ENCODE results near the gene WNT16.
"Not testable (repeated sequence)": the region's sequence is repeated elsewhere in the genome, so short reads cannot be mapped to it uniquely, and the experiment has no call there.

WNT16 gene

DNA sequence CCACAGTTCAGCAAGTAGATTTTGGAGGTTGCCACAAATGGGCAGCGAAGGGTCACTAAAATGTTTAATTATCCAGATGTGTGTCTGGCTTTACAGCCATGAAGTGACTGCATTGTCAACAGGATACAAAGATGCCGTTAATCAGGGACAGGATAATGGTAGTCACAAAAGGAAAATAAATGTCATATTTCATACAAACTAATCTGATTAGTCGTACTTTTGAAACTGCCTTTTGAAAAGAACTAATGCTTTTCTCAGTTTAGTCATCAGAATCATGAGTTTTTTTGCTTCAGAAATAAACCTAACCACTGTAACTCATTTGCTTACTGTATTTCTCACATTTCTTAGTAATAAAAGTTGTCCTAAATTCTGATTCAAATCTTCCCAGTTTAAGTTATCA is 22.2 kb upstream of the WNT16 start:
- no peak for DNase-seq (ENCODE audit: low read depth in 2 of 2)

DNA sequence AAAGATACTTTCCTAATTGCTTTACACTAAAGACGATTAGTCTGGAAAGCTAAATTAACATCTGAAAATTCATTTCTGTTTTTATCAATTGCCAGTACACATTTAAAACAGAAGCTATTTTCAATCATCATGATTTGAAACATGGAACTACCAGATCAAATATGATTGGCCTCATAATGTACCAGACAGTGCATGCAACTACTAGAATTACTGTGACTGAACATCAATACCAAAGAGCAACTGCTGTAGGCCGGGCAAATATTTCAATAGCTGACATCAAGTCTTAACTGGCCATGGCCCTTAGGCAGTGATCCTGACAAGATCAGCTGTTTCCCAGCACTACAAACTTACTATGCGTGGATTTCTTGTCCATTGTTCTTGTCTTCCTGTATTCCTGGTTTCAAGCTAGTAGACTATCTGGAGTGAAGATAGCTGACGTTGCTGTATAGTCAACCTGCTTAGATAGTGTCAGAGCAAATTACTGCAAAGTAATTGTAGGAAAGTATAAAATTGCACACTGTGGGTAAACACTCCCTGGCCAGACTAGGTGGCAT is 21.7 kb upstream of the WNT16 start:
- no peak for DNase-seq (ENCODE audit: low read depth in 2 of 2)

DNA sequence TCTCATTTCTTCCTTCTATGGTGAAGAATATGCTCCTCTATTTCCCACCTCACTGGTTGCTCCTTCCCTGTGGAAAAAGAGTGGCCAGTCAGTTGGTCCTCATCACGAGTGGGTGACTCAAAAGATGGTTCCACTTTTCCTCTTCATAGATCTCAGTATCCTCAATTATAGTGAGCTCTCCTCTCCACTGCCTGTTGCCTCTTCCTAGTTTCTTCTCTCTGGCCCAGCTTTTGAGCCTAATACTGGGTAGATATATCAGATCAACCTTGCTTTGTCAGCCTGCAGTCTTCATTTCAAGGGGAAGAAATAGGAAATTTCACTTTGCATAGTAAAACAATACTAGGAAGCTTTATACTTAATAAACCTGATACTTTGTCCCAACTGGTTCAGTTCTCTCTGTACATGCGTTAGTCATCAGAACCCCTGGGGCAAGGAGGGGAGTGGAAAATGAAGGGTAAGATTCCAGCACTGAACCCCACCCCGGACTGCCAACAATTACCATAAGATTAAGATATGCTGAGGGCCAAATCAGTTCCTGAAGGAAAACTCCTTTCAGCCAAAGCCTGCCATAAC is 15.5 kb upstream of the WNT16 start:
- DNase-seq (ENCODE audit: low read depth in 2 of 2) = no peak

DNA sequence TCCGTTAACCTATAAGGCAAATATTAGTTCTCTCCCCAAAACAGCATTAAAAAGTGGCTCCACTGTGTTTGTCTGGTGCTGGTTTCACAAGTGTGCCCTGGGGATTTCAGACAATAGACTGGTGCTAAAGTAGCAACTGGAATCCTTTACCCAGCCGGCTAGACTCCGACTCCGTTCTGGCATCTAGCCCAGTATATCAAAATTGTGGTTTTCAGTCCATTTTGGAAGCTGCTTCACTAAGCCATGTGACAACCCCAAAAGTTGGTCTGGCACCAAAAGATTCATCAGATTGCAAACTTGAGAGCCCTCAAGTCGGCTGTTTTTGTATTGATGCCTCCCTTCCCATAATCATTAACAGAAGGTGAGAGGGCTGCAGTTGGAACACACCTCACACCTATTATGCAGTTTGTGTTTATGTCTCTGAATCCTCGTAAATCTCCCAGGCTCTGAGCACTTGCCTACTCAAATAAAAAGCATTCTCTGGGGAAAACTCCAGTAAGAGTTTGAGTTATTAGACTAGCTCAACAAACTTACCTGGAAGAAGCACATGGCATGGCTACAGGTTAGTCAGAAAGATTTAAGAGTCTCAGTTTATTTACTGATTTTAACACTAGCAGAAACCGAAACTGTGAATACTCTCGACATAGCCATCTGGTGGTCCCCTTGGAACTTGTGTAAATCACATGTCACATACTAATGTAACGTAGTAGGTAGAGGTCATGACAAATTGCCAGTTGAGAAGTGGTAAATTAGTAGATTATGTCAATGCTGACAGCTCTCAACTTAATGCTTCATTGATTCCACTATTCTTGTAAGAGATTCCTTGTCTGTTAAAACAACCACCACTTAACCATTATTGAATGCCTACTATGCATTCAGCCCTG is 14.8 kb upstream of the WNT16 start:
- no peak for DNase-seq (ENCODE audit: low read depth in 2 of 2)

DNA sequence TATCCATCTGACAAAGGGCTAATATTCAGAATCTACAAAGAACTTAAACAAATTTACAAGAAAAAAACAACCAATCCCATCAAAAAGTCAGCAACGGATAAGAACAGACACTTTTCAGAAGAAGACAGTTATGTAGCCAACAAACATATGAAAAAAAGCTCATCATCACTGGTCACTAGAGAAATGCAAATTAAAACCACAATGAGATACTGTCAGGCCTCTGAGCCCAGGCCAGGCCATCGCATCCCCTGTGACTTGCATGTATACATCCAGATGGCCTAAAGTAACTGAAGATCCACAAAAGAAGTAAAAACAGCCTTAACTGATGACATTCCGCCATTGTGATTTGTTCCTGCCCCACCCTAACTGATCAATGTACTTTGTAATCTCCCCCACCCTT is 13.6 kb upstream of the WNT16 start:
- DNase-seq (ENCODE audit: low read depth in 2 of 2) = not testable (repeated sequence)

DNA sequence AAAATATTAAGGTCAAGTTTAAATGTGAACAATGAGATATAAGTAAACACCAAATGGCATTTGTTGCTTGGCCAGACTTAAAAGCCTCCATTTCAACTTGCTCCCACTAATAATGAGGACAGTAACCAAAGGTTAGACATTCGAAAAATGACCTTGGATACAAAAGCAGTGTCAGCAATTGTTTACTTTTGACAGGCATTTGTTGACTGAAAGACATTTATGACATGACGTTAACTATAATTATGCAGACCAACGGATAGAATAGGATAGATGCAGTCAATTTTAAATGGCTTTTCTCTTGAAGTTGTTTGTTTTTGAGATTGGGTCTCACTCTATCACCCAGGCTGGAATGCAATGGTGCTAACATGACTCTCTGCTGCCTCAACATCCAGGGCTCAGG is 6.3 kb upstream of the WNT16 start:
- DNase-seq (ENCODE audit: low read depth in 2 of 2) = no peak

DNA sequence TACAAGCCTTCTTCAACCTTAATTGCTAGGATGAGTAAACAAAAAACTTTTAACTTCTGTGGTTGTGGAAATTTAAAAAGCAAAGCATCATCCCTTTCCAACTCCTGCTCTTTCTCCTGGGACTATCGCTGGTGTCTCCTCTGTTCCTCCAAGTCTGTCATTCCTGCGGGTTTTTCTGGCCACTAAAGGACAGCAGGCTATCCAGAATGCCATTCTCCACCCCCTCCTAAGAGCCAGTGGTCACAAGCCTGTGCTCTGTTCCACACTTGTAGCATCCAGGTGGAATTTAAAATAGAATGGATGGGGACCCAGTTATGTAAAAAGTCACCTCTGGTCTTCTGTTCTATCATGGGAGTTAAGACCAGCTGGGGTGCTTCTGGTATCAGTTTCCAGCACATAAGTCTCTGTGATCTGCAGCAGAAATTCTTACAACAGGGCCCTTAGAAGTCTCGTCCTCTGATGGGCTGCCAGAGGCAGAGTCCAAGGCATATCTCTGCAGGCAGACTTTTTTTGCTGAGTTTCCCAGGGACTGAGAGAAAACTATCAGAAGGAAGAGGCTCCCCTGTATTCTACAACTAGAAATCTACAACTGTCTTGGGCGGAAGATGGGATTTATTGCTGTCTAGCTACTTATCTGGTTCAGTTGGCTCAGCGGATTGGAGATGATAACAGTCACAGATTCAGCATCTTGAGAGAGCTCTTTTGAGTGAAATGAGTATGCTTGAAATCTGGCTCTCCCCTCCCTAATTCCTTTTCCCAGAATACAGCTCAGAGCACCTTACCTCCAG is 5.1 kb upstream of the WNT16 start:
- no peak for DNase-seq (ENCODE audit: low read depth in 2 of 2)

DNA sequence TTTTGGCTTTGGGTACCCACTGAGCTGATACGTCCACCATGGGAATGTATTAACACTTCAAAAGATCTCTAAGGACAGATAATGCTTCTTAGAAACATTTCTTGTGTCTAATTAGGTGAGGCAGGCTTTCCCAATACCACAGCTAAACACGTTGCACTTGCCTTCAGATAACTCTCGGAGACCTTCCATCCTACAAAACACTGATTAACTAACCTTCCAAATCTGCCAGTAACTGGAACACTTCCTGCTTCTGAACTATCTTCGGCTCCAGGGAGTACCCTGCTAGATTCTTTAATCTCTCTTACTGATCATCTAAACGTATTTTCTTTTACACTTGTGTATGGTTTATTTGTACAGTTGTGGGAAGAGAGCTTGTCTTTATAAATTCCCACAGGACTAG is 1.1 kb upstream of the WNT16 start:
- no peak for DNase-seq (ENCODE audit: low read depth in 2 of 2)

DNA sequence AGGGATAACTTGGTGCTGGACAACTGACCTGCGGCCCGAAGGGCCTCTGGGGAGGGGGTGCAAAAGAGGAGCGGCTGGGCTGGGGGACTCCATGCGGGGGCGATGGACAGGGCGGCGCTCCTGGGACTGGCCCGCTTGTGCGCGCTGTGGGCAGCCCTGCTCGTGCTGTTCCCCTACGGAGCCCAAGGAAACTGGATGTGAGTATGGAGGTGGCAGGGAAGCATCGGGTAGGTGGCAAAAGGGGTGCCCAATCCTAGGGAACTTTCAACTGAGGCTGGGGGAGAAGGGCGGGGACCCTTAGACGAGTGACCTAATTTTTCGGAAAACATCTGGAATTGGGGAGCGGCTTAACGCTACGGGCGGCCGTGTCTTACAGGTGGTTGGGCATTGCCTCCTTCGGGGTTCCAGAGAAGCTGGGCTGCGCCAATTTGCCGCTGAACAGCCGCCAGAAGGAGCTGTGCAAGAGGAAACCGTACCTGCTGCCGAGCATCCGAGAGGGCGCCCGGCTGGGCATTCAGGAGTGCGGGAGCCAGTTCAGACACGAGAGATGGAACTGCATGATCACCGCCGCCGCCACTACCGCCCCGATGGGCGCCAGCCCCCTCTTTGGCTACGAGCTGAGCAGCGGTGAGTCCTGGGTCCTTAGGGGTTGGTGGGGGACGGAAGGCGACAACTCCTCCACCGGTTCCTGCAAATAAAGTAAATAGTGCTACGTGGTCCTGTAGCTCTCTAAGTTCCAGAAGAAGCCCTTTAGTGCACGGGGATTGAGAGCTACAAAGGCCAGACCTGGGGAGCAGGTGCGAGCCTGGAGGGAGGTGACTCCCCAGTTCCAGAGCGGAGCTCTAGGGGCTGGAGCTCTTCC is 622 bp downstream of the WNT16 start:
- DNase-seq (ENCODE audit: low read depth in 2 of 2) = no peak

DNA sequence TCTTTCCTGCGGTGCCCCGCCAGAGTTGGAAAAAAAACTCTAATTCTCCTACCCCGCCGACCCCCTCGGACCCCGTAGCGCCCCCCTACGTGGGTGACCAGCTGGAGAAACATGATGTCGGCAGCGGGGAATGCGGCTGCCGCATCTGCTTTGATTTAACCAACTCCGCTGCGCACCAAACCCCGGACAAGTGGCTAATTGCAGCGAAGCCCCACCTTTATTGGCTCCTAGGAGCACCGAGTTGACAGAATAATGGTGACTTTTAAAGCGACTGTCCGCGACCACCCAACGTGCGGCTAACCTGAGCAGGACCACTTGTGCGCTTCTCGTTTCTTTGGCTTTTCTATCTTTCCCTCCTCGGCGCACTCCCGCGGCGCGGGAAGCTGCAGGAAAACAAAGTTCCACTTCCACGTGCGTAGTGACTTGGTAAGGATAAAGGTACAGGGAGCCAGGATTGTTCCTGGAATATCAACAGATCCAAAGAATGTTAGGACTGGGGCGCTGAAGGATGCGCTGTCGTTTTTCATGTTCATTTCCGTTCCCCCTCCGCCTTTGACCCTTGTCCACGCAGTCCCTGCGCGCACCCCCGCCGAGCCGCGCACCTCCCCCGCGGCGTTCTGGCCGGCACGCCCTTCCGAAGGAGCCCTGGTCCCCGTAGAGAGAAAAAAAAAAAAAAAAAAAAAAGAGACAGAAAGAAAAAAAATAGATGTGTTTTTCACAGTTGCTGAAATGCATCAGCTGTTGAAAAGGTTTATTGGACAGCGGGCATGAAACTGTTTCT is 1.4 kb downstream of the WNT16 start:
- DNase-seq (ENCODE audit: low read depth in 2 of 2) = no peak

DNA sequence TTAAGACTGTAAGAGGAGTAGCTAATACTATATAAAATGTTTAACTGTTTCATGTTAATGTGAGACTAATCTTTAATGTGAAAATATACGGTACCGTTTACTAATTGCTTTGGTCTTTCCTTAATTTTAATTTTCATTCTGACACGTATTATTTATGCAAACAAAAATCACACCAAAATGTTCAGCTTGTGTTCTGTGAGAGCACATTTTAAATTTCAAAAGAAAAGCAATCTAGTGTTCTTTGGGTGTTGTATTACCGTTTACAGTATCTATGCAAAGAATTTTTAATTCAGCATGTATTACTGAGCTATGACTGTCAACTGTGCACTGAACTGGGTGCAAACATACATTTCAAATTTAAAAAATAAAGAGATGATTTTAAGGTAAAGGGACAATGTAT is 2.2 kb downstream of the WNT16 start:
- DNase-seq (ENCODE audit: low read depth in 2 of 2) = no peak

DNA sequence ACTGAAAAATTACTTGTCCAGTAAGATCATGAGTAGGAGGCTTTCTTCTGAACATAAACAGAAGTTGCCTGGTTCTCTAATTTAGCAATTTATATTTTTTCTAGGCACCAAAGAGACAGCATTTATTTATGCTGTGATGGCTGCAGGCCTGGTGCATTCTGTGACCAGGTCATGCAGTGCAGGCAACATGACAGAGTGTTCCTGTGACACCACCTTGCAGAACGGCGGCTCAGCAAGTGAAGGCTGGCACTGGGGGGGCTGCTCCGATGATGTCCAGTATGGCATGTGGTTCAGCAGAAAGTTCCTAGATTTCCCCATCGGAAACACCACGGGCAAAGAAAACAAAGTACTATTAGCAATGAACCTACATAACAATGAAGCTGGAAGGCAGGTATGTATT is 2.8 kb downstream of the WNT16 start:
- no peak for DNase-seq (ENCODE audit: low read depth in 2 of 2)

DNA sequence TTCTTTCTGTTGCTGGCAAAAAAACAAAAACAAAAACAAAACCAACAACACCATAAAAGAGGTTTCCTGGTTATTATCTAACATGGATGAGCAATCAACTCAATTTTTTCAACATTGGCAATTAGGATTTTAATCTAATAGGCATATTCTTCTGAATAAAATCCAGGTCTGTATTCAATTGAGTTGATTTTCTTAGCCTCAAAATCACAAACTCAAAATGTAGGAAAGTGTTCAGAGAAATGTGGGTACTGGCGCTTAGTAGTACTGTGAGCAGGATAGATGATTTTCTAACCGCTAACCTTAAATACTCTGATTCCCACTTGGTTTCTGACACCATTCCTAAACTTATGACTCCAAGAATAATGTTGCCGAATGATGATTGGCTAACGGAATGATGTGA is 5.6 kb downstream of the WNT16 start:
- DNase-seq (ENCODE audit: low read depth in 2 of 2) = no peak

DNA sequence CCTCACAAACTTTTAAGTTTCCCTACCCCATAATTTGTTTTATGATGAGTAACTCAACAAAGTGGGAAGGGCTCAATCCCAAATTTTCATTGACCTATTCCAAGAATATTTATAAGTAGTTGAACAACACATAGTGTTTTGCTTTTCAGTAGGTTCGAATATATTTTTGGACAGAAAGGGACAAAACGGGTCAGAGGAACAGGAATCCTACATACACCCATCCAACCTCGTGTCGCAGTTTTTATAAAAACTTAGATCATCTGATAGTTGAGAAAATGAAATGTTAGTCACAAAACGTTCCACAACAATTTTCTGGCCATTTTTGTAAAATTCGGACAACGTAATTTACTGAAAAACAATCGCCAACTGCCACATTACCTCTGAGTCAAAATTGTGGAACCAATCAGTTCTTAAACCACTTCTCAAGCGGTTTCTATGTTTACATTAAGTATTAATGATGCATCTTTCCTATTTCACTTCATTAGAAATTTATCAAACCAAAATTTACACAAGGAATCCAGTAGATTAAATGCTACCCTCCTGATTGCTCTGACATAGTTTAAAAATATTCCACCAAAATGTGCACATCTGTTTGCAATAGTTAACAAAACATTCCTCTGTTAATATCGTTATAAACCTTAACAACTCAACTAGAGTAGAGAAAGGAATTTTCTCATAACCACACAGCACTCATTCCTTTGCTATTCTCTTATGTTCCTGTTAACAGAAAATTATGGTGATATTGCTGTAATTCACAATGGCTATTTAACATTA is 6.3 kb downstream of the WNT16 start:
- no peak for DNase-seq (ENCODE audit: low read depth in 2 of 2)

DNA sequence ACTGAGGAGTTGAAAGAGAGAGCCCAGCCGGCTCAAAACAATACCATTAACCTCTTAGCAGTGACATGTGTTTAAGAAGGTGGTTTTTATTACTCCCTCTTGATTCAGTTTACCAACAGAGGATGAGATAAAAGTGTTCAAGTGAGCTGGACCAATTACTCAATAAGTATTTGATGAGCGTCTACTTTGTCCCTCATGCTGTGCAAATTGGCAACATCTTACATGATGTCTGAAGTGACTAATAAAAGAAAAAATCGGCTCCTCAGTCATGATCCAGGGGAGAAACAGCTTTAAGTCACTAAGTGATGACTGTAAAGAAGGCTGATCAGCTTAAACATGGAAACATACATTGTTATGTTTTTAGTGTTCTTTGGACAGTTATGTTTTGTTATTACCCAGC is 7.8 kb downstream of the WNT16 start:
- no peak for DNase-seq (ENCODE audit: low read depth in 2 of 2)

DNA sequence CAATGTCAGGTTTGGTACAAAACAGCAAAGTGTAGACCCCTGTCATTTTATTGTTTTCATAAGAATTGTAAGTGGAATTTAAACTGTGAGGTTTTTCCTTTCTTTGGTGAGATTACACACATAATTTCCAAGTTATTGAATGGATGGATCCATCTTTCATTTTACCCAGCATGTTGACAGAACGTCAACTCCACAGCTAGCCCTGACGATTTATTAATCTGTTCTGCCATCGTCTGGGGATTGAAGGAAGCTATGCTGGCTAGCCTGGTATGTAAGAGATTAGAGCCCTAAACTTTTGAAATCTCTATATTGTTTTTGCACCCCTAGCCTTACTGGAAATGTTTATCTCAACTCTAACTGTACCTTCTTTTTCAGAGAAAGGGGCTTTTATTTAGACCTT is 8.6 kb downstream of the WNT16 start:
- no peak for DNase-seq (ENCODE audit: low read depth in 2 of 2)

DNA sequence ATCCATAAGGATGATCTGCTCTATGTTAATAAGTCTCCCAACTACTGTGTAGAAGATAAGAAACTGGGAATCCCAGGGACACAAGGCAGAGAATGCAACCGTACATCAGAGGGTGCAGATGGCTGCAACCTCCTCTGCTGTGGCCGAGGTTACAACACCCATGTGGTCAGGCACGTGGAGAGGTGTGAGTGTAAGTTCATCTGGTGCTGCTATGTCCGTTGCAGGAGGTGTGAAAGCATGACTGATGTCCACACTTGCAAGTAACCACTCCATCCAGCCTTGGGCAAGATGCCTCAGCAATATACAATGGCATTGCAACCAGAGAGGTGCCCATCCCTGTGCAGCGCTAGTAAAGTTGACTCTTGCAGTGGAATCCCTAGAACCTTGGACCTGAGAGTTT is 10.3 kb downstream of the WNT16 start:
- DNase-seq (ENCODE audit: low read depth in 2 of 2) = no peak

DNA sequence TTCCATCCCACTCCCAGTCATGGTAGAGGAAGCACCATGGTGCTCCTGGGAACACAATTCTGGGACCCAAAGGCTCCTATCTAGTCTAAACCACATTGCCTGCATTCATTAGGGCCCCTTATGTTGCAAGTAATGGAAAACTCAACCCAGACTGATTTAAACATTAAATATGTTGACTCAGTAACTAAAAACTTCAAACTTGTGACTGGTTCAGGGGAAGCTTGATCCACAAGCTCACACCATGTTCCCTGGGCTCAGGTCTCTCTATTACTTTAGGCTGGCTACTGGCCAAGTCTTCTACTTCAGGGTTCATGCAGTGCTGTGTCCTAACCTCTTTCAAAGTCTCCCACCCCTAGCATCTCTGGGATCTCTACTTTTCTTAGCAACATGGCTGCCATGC is 13.1 kb downstream of the WNT16 start:
- no peak for DNase-seq (ENCODE audit: low read depth in 2 of 2)

DNA sequence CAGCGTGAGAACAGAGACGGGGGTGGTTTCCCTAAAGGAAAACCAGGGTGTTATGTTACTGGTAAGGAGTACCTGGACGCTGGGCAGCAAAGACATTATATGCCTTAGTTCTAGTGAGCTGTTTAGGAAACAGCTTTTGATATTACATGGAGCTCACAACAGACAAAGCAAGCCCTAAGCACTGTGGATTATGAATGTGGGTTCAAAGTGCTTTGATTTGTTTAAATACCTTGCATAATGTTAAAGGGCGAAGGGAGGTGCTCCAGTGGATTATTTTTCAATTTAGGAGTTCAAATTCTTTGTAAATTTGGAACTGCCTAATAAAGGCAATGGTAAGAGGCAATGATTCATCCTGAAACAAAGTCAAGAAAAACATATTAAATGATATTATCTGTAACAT is 13.8 kb downstream of the WNT16 start:
- no peak for DNase-seq (ENCODE audit: low read depth in 2 of 2)

DNA sequence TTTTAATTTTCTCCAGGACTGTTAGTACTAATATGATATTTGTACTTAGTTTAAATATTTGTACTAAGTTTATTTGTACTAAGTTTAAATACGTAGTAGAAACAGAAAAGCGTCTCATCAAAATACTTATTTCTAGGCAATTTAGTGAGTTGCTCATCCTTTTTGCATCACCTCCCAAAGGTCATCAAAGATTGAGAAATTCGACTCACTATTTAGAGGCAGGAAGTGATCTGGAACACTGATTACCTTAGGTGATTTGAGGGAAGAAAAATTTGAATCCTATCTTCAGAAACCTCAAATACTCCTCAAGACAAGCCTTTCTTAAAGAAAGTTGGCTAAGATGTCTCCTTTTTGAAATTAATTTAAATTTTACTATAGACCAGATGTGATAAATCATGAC is 14.5 kb downstream of the WNT16 start:
- no peak for DNase-seq (ENCODE audit: low read depth in 2 of 2)

Data from stimulated activated CD8-positive, alpha-beta memory T cell treated with anti-CD3 and anti-CD28 coated beads, Interleukin-7, amount 100 ng/mL, for 4 hours (primary cell).